ENCODE results near the gene OR4C45. TPM values are rescaled to one million over a fixed set of nuclear protein-coding genes. Genes with fewer than 3 reads are reported as not detected.
"Not testable (repeated sequence)": the region's sequence is repeated elsewhere in the genome, so short reads cannot be mapped to it uniquely, and the experiment has no call there.

Gene OR4C45
- not detected in 2 replicates for total RNA-seq (2014; rRNA removed; shearing (Covaris generic); ENCODE audit: low replicate concordance)

DNA sequence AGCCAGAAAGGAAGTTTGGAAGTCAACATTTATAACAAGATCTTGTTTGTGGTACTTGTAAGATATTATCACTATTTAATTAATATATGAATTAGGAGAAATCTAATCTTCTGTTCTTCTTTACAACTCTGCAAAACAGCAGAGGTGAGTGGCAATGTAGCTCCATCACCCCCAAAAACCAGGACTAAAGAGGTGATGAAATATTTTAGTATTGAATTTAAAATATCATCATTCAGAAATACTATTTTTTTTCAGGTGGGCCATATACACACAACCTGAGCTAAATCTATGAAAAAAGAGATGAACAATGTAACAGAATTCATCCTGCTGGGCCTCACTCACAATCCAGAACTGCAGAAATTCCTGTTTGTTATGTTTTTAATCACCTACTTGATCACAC, at the start of gene OR4C45:
OR4C45 (plus strand) TSS at position 301 of the 400 bp plus-strand sequence.
- no peak for DNase-seq (ENCODE audit: low read depth)
- in situ Hi-C loops (cut with HindIII; ENCODE audit: low pct_unique_long_range_greater_than_20kb, low sequenced_read_pairs), result no loop called here

DNA sequence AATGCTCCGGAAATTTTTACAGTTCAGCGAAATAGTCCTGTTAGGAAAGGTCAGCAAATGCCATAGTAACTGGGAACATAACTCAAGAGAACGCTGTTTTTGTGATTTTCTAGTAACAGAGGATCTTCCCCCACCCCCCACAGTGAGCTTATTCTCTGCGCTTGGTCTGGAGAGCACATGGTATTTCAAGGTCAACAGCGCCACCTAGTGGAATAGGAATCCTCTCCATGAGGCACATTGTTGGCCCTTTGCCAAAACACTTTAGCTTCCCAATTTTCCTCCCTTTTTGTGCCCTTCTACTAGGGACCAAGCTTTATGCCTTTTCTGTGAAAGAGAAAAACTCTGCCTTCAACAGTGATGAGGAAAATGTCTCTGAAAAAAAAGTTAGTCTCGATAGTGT, 37.1 kb upstream of the OR4C45 start:
- peak; percentile 46 for DNase-seq (ENCODE audit: low read depth)
- in situ Hi-C loops (cut with HindIII; ENCODE audit: low pct_unique_long_range_greater_than_20kb, low sequenced_read_pairs), result no loop called here

DNA sequence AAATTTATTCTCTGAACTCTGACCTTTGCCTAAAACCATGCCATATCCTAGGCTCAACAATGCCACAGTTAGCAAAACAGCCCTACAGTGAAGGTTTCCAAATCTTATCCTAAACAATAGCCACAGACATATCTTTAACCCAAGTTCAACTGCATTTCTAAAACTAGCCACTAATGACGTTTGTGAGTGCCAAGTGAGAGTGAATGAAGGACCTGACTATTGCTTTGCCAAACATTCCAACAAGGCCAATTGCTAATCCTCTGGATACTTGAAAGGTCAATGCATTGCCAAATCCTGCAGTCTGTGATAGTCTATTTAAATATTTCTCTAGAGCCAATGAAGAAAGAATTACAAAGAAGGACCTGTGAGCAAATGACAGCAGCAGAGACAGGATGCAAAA, 2.5 kb upstream of the OR4C45 start:
- DNase-seq (ENCODE audit: low read depth), result no peak
- in situ Hi-C loops (cut with HindIII; ENCODE audit: low pct_unique_long_range_greater_than_20kb, low sequenced_read_pairs), result no loop called here

DNA sequence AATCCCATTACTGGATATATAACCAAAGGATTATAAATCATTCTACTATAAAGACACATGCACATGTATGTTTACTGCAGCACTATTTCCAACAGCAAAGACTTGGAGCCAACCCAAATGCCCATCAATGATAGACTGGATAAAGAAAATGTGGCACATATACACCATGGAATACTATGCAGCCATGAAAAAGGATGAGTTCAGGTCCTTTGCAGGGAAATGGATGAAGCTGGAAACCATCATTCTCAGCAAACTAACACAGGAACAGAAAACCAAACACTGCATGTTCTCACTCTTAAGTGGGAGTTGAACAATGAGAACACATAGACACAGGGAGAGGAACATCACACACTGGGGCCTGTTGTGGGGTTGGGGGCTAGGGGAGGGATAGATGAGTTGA, 3.6 kb downstream of the OR4C45 start:
- in situ Hi-C loops (cut with HindIII; ENCODE audit: low pct_unique_long_range_greater_than_20kb, low sequenced_read_pairs), result not testable (repeated sequence)

DNA sequence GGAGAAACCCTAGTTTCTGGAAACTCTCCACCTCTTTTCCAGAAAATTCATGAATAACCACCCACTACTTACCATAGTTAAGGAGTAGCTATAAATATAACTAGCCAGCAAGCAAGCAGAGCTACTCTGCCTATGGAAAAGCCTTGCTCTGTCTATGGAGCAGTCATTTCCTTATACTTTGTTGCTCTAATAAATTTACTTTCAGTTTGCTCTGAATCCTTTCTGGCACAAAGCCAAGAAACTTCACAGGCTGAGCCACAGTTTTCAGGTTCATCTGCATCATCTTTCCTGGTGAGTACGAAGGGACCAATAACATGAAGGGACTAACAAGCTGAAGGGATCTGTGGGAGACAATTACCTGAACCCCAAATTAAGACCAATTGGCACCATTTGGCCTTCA, 4.6 kb downstream of the OR4C45 start:
- in situ Hi-C loops (cut with HindIII; ENCODE audit: low pct_unique_long_range_greater_than_20kb, low sequenced_read_pairs), result no loop called here
- DNase-seq (ENCODE audit: low read depth), result peak; percentile 8

More for the DNA sequence above, 3.6 kb downstream of the OR4C45 start:
- DNase-seq (ENCODE audit: low read depth), result not testable (repeated sequence)

DNA sequence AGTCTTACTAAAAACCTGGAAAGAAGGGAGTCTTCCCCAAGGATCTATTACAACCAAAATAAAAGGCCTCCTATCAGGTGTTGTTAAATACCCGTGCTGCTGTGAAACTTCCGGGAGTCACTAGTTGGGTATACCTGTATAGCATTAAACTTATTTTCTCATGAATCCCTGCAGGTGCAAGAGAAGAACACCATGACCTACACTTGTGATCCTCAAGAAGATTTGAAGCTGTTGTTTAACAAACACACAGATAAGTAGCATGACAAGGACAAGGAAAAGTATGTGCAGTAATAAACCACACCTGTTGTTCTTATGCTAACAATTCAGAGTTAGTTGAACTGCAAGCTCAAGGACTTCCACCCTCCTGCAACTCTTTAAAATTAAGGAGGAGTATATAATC, 12.0 kb downstream of the OR4C45 start:
- in situ Hi-C loops (cut with HindIII; ENCODE audit: low pct_unique_long_range_greater_than_20kb, low sequenced_read_pairs), result no loop called here
- DNase-seq (ENCODE audit: low read depth), result no peak

DNA sequence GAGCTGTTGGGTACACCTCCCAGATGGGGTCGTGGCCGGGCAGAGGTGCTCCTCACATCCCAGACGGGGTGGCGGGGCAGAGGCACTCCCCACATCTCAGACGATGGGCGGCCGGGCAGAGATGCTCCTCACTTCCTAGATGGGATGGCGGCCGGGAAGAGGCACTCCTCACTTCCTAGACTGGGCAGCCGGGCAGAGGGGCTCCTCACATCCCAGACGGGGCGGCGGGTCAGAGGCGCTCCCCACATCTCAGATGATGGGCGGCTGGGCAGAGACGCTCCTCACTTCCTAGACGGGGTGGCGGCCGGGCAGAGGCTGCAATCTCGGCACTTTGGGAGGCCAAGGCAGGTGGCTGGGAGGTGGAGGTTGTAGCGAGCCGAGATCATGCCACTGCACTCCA, 30.4 kb downstream of the OR4C45 start:
- DNase-seq (ENCODE audit: low read depth); in situ Hi-C loops (cut with HindIII; ENCODE audit: low pct_unique_long_range_greater_than_20kb, low sequenced_read_pairs): not testable (repeated sequence)

DNA sequence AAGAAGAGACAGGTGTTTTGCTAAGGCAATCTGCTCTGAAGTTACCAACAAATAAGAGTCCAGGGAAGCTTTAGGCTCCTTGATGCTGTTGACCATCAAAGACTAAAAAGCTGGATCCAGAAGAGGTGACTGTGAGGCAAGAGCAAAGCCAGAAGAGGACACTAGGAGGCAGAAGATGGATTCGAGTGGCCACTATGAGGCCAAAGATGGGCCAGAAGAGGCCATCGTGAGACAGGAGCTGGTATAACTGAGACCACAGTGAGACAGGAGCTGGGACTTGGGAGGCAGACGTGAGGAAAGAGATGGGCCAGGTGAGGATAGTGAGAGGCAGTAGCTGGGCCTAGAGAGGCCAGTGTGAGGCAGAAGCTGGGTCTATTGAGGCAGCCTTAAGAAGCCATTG, 37.7 kb downstream of the OR4C45 start:
- in situ Hi-C loops (cut with HindIII; ENCODE audit: low pct_unique_long_range_greater_than_20kb, low sequenced_read_pairs), result no loop called here
- DNase-seq (ENCODE audit: low read depth), result no peak

DNA sequence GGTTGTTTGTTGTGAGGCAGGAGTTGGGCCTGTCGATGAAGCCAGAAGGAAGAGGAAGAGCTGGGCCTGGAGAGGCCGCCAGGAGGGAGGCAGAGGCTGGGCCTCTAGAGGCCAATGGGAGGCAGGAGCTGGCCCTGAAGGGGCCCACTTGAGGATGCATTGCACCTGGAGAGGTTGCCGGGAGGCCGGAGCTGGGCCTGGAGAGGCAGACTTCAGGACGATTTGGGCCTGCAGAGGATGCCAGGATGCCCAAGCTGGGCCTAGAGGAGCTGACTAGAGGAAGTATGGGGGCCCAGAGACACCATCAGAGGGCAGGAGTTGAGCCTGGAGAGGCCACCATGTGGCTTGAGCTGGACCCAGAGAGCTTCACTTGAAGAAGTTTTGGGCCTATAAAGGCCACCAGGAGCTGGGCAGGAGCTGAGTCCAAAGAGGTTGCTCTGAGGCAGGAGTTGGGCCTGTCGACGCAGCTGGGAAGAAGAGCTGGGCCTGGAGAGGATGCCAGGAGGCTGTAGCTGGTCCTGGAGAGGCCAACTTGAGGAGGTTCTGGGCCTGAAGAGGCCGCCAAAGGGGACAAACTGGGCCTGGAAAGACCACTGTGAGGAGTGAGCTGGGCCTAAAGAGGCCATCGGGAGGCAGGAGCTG, 39.0 kb downstream of the OR4C45 start:
- DNase-seq (ENCODE audit: low read depth), result no peak
- in situ Hi-C loops (cut with HindIII; ENCODE audit: low pct_unique_long_range_greater_than_20kb, low sequenced_read_pairs), result no loop called here

DNA sequence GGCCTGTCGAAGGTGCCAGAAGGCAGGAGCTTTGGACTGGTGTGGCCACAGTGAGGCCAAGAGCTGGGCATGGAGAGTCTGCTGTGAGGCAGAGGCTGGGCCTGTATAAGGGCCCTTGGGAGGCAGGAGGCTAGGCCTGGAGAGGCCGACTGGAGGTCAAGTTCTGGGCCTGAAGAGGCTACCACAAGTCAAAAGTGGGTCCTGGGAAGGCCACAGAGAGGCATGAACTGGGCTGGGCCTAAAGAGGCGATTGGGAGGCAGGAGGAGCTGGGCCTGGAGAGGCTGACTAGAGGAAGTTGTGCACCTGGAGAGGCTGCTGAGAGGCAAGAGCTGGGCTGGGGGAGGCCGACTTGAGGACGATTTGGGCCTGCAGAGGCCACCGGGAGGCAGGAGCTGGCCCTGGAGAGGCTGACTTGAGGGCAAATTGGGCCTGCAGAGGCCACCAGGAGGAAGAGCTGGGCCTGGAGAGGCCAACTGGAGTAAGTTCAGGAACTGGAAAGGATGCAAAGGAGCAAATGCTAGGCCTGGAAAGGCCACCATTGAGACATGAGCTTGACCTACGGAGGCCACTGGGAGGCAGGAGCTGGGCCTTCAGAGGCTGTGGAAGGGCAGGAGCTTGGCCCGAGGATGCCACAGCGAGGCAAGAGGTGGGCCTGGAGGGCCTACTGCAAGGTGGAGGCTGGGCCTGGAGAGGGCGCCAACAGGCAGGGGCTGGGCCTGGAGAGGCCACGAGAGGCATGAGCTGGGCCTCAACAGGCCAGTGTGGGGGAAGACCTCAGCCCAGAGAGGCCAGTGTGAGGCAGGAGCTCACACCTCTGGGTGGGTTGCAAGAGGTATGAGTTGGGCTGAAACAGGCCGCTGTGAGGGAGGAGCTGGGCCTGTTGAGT, 39.8 kb downstream of the OR4C45 start:
- DNase-seq (ENCODE audit: low read depth), result no peak
- in situ Hi-C loops (cut with HindIII; ENCODE audit: low pct_unique_long_range_greater_than_20kb, low sequenced_read_pairs), result no loop called here

DNA sequence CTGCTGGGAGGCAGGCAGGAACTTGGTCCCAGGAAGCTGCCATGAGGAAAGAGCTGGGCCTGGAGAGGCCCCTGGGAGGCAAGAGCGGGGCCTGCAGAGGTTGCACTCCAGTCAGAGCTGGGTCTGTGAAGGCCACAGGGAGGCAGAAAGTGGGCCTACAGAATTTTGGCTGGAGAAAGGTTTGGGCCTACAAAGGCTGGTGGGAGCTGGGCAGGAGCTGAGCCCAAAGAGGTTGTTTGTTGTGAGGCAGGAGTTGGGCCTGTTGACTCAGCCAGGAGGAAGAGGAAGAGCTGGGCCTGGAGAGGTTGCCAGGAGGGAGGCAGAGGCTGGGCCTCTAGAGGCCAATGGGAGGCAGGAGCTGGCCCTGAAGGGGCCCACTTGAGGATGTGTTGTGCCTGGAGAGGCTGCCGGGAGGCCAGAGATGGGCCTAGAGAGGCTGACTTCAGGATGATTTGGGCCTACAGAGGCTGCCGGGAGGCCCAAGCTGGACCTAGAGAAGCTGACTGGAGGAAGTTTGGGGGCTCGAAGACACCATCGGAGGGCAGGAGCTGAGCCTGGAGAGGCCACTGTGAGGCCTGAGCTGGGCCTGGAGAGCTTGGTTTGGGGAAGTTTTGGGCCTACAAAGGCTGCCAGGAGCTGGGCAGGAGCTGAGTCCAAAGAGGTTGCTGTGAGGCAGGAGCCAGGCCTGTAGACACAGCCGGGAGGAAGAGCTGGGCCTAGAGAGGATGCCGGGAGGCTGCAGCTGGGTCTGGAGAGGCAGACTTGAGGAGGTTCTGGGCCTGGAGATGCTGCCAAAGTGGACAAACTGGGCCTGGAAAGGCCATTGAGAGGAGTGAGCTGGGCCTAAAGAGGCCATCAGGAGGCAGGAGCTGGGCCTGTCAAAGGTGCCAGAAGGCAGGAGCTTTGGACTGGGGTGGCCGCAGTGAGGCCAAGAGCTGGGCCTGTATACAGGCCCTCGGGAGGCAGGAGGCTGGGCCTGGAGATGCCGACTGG, 40.7 kb downstream of the OR4C45 start:
- in situ Hi-C loops (cut with HindIII; ENCODE audit: low pct_unique_long_range_greater_than_20kb, low sequenced_read_pairs), result no loop called here
- DNase-seq (ENCODE audit: low read depth), result no peak

DNA sequence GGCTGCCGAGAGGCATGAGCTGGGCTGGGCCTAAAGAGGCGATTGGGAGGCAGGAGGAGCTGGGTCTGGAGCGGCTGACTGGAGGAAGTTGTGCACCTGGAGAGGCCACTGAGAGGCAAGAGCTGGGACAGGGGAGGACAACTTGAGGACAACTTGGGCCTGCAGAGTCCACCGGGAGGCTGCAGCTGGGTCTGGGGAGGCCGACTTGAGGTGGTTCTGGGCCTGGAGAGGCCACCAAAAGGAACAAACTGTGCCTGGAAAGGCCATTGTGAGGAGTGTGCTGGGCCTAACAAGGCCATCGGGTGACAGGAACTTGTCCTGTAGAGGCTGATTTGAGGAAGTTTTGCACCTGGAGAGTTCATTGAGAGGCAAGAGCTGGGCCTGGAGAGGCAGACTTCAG, 41.5 kb downstream of the OR4C45 start:
- no peak for DNase-seq (ENCODE audit: low read depth)
- in situ Hi-C loops (cut with HindIII; ENCODE audit: low pct_unique_long_range_greater_than_20kb, low sequenced_read_pairs), result no loop called here

DNA sequence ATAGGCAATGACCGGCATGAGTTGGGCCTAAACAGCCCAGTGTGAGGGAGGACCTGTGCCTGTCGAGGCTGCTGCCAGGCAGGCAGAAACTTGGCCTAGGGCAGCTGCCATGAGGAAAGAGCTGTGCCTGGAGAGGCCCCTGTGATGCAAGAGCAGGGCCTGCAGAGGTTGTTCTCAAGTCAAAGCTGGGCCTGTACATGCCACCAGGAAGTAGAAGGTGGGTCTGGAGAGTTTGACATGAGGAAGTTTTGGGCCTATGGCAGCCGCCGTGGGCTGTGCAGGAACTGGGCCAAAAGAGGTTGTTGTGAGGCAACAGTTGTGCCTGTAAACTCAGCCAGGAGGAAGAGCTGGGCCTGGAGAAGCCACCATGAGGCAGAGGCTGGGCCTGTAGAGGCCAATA, 43.2 kb downstream of the OR4C45 start:
- in situ Hi-C loops (cut with HindIII; ENCODE audit: low pct_unique_long_range_greater_than_20kb, low sequenced_read_pairs), result no loop called here

DNA sequence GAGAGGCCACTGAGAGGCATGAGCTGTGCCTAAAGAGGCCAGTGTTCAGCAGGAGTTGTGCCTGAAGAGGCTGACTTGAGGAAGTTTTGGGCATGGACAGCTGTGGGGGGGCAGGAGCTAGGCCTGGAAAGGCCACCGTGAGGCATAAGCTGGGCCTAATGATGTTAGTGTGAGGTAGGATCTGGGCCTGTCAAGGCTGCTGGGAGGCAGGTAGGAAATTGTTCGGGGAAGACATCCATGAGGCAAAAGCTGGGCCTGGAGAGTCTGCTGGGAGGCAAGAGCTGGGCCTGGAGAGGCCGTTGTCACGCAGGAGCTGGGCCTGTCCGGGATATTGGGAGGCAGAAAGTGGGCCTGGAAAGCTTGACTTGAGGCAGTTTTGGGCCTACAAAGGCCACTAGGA, 44.9 kb downstream of the OR4C45 start:
- in situ Hi-C loops (cut with HindIII; ENCODE audit: low pct_unique_long_range_greater_than_20kb, low sequenced_read_pairs), result no loop called here
- no peak for DNase-seq (ENCODE audit: low read depth)

More for the DNA sequence above, 43.2 kb downstream of the OR4C45 start:
- no peak for DNase-seq (ENCODE audit: low read depth)

DNA sequence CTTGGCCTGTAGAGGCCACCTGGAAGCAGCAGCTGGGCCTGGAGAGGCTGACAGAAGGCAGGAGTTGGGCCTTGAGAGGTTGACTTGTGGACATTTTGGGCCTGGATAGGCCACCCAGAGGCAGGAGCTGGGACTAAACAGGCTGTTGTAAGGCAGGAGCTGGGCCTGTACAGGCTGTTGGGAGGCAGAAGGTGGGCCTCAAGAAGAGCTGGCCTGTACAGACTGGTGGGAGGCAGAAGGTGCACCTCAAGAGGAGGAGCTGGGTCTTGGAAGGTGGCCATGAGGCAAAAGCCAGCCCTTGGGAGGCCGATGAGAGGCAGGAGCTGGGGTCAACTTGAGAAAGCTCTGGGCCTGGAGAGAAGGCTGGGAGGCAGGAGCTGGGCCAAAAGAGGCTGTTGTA, 45.3 kb downstream of the OR4C45 start:
- in situ Hi-C loops (cut with HindIII; ENCODE audit: low pct_unique_long_range_greater_than_20kb, low sequenced_read_pairs), result no loop called here
- DNase-seq (ENCODE audit: low read depth), result no peak

DNA sequence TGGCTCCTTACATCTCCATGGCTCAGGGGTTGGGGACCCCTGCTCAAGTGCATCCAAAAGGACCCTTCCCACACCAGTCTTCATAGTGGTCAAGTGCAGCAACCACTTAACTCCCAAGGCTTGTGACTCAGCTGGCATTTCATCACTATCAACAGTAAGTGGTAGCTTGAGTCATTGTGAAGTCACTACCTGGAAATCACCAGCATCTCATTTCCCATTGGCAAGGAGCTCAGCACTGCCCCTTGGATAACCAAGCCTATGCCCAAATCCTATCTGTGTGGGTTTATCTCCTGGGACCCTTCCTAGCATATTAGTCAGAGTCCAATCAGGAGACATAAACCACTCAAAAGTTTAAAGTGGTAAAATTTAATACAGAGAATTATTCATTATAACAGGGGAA, 46.3 kb downstream of the OR4C45 start:
- DNase-seq (ENCODE audit: low read depth), result peak; percentile 51
- in situ Hi-C loops (cut with HindIII; ENCODE audit: low pct_unique_long_range_greater_than_20kb, low sequenced_read_pairs), result not testable (repeated sequence)

DNA sequence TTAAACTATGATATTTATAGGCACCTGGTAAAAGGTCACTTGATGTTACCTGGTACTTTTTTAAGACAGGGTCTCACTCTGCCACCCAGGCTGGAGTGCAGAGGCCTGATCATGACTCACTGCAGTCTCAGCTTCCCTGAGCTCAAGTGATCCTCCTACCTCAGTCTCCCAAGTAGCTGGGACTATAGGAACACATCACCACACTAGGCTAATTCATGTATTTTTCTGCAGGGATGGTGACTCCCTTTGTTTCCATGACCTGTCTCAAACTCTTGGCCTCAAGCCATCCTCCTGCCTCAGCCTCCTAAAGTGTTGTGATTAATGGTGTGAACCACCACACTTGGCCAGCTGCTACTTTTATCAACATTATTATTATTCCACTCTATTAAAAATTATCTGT, 47.6 kb downstream of the OR4C45 start:
- DNase-seq (ENCODE audit: low read depth), result peak; percentile 15

More for the DNA sequence above, 47.6 kb downstream of the OR4C45 start:
- in situ Hi-C loops (cut with HindIII; ENCODE audit: low pct_unique_long_range_greater_than_20kb, low sequenced_read_pairs), result no loop called here
